Fibroblast of the aortic adventitia (primary cell): Measurements from ENCODE around the gene EMX1. TPM values are rescaled to one million over a fixed set of nuclear protein-coding genes. Genes with fewer than 3 reads are reported as not detected.
"Not testable (repeated sequence)": the region's sequence is repeated elsewhere in the genome, so short reads cannot be mapped to it uniquely, and the experiment has no call there.

Source experiments
- DNase-seq: peaks from one replicate; pipeline ENCODE4 v3.0.0-alpha.2; 2010; ENCODE audit warnings: low read depth
- H3K4me3 ChIP-seq: 2 replicates; pipeline ENCODE4 v1.5.1; 2011; ENCODE audit warnings: low read depth, mild to moderate bottlenecking, control low read depth, low read length, moderate library complexity
- total RNA-seq: library from RNA; depleted of rRNA; stranded (reverse); fragments of >200 nt; gene quantifications from 2 replicates; pipeline ENCODE4 v1.2.3, GENCODE V29; 2012; ENCODE audit warnings: low replicate concordance
- TF ChIP-seq, protein P1 (sequence below): IDR thresholded peaks from 2 replicates; pipeline ENCODE4 v1.5.1; 2011; ENCODE audit warnings: mild to moderate bottlenecking, low read length, control low read depth, inconsistent platforms; ENCODE audit not compliant: insufficient read depth

EMX1 gene
- total RNA-seq, 1 donor = not detected

DNA sequence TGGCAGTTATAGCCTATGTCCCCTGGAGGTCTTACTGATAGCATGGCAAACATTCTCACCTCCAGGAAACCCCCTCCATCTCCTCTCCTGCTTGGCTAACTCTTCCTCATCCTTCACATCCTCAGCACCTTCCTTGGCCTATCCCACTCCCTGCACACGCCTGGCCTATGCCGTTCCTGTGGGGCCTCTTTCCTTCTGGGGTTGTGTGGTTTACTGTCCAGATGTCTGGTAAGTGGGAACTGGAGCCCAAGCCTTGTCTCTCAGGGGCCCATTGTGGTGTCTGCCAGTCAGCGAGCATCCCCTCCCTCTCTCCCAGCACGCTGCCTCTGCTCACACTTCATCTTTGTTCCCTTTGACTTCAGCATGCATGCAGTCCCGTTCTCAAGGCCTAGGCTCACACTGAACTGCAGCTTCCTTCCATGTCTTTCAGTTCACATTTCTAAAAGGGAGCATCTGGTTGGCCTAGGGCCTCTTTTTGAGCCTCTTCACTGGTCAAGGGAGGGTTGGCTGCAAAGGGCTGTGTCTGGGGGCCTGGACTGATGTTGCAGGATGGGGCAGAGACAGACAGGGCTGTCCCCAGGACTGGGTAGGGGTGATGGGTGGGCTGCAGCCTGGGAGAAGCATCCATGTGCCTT is 17.0 kb upstream of the EMX1 start:
- H3K4me3 ChIP-seq = no peak overlapping the region
- no peak for DNase-seq
- TF ChIP-seq, protein P1, sequence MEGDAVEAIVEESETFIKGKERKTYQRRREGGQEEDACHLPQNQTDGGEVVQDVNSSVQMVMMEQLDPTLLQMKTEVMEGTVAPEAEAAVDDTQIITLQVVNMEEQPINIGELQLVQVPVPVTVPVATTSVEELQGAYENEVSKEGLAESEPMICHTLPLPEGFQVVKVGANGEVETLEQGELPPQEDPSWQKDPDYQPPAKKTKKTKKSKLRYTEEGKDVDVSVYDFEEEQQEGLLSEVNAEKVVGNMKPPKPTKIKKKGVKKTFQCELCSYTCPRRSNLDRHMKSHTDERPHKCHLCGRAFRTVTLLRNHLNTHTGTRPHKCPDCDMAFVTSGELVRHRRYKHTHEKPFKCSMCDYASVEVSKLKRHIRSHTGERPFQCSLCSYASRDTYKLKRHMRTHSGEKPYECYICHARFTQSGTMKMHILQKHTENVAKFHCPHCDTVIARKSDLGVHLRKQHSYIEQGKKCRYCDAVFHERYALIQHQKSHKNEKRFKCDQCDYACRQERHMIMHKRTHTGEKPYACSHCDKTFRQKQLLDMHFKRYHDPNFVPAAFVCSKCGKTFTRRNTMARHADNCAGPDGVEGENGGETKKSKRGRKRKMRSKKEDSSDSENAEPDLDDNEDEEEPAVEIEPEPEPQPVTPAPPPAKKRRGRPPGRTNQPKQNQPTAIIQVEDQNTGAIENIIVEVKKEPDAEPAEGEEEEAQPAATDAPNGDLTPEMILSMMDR = no peak

GRCh38 chr2:72901426-72901825 is 15.9 kb upstream of the EMX1 start:
- DNase-seq = no peak
- H3K4me3 ChIP-seq = no peak overlapping the region
- TF ChIP-seq, protein P1 = no peak

DNA sequence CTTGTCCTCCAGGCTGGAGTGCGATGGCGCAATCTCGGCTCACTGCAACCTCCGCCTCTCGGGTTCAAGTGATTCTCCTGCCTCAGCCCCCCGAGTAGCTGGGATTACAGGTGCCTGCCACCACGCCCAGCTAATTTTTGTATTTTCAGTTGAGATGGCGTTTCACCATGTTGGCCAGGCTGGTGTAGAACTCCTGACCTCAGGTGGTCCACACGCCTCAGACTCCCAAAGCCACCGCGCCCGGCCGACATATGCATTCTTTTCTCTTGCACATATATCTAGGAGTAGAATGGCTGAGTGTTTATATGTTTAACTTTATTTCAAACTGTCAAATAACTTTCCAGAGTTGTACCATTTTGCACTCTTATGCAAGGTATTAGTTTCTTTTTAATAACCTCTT is 9.9 kb upstream of the EMX1 start:
- DNase-seq, H3K4me3 ChIP-seq: not testable (repeated sequence)

DNA sequence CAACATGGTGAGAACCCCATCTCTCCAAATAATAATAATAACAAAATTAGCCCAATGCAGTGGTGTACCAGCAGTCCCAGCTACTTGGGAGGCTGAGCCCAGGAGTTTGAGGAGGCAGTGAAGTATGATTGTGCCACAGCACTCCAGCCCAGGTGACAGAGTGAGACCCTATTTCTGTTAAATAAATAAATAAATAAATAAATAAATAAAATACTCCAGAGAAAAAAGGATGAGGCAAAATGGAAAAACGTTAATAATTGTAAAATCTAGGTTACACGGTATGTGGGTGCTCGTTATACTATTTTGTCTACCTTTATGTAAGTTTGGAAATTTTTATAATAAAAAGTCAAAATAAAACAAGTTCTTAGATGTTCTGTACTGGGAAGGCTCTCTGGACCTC is 8.6 kb upstream of the EMX1 start:
- H3K4me3 ChIP-seq = no peak overlapping the region
- DNase-seq = no peak
- TF ChIP-seq, protein P1 = no peak

DNA sequence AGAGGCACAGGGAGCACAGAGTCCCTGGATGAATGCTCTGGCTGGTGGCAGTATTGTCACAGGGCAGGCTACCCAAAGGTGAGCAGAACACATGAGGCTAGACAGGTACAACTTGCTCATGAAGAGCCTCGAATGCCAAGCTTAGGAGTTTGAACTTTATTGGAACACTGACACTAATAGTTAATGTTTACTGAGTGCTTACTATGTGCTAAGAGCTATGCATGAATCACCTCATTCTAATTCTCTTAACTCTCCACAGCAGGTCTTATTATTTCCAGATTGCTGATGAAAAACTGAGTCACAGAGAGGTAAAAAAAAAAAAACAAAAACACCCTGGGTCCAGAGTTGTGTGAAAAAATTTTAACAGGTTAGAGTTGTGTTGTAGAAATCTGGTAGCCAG is 6.1 kb upstream of the EMX1 start:
- H3K4me3 ChIP-seq = no peak overlapping the region
- TF ChIP-seq, protein P1 = no peak
- no peak for DNase-seq

- TF ChIP-seq, protein P1 = peak; percentile 25
- no peak for DNase-seq
- H3K4me3 ChIP-seq = no peak overlapping the region
These were observed 3.7 kb upstream of the EMX1 start for GRCh38 chr2:72913486-72914205.

DNA sequence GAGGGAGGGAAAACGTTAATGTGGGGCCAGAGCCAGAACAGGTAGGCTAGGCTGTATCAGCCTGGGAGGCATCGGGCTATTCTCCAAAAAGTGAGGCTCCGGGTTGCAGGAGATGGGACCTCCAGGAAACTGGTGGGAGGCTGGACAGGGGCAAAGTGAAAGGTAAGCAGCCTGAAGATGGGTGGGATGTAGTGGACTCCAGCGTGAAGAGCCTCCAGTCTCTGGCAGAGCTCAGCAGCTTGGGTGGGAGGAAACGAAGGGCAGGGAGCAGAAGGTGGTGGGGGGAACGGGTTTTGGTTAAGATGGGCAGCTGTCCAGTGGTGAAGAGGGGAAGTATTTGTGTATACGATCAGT is 3.1 kb upstream of the EMX1 start:
- no peak for DNase-seq
- TF ChIP-seq, protein P1 = no peak

More for the DNA sequence above, 3.1 kb upstream of the EMX1 start:
- H3K4me3 ChIP-seq = no peak overlapping the region
